HepG2 (cell line): Measurements from ENCODE around the gene TMEM53. TPM values are rescaled to one million over a fixed set of nuclear protein-coding genes. Genes with fewer than 3 reads are reported as not detected.

Experiments
- GABPB1 ChIP-seq: IDR thresholded peaks from 2 replicates; pipeline ENCODE4 v1.6.1; 2016; ENCODE audit warnings: mild to moderate bottlenecking, missing genetic modification reagents, moderate library complexity, missing compliant biosample characterization
- HNRNPK ChIP-seq: fragments of 200-400 bp; formaldehyde crosslinking; IDR thresholded peaks from 2 replicates; pipeline ENCODE4 v1.6.1; 2018; ENCODE audit warnings: low read length, low read depth, moderate library complexity, mild to moderate bottlenecking; ENCODE audit not compliant: poor library complexity, severe bottlenecking
- HOXA3 ChIP-seq: sonication (generic); formaldehyde crosslinking; IDR thresholded peaks from 2 replicates; pipeline ENCODE4 v1.5.0; 2020; ENCODE audit warnings: missing genetic modification reagents
- SIN3A ChIP-seq: IDR thresholded peaks from 2 replicates; pipeline ENCODE4 v1.6.1; 2011; ENCODE audit warnings: low read depth, mild to moderate bottlenecking, control low read depth, low read length, borderline replicate concordance
- TAF1 ChIP-seq: sonication (generic); formaldehyde crosslinking; IDR thresholded peaks from 2 replicates; pipeline ENCODE4 v1.4.0; 2020; ENCODE audit warnings: missing genetic modification reagents
- ZFP36L1 ChIP-seq: sonication (generic); formaldehyde crosslinking; IDR thresholded peaks from 2 replicates; pipeline ENCODE4 v1.8.0; 2022; ENCODE audit warnings: mild to moderate bottlenecking, missing genetic modification reagents, moderate library complexity
- ZIK1 ChIP-seq: sonication (generic); formaldehyde crosslinking; IDR thresholded peaks from 2 replicates; pipeline ENCODE4 v1.5.0; 2020; ENCODE audit warnings: mild to moderate bottlenecking, low read depth, missing genetic modification reagents, borderline replicate concordance
- ZNF720 ChIP-seq: sonication (generic); formaldehyde crosslinking; IDR thresholded peaks from 2 replicates; pipeline ENCODE4 v1.4.0; 2020; ENCODE audit warnings: missing genetic modification reagents
- polyA plus RNA-seq, 8 experiments: library from polyadenylated mRNA; depleted of rRNA in 3 of 8; stranded (reverse) in 7 of 8; unstranded in 1 of 8; fragments of >200 nt; fragmentation: Illumina TruSeq in 4 of 8; extraction: Trizol in 4 of 8; gene quantifications; 2 replicates each; pipeline versions ENCODE4 v1.2.1 to v1.2.3, GENCODE V29; 2011 to 2016; ENCODE audit warnings: low read depth in 4 of 8, missing spikeins in 1 of 8, mixed read lengths in 1 of 8; ENCODE audit not compliant: insufficient read depth in 1 of 8
- total RNA-seq, 5 experiments: library from RNA; depleted of rRNA; stranded (reverse); fragments of >200 nt; fragmentation: Illumina TruSeq; extraction: Trizol; gene quantifications; 2 replicates each; pipeline ENCODE4 v1.2.3, GENCODE V29; 2016; ENCODE audit warnings: low read depth in 1 of 5
- TF ChIP-seq, protein P1 (sequence below): sonication (generic); formaldehyde crosslinking; IDR thresholded peaks from 2 replicates; pipeline ENCODE4 v1.5.0; 2020; ENCODE audit warnings: mild to moderate bottlenecking, missing genetic modification reagents, borderline replicate concordance
- TF ChIP-seq, protein P2 (sequence below): sonication (generic); formaldehyde crosslinking; IDR thresholded peaks from 2 replicates; pipeline ENCODE4 v1.5.0; 2020; ENCODE audit warnings: mild to moderate bottlenecking, missing genetic modification reagents

Gene TMEM53
- total and polyA plus RNA-seq, 2 of the 13 experiments (the other 11 are each of a cell fraction or from before 2014, with no cell fraction given) = 12.6 to 20.2 TPM

DNA sequence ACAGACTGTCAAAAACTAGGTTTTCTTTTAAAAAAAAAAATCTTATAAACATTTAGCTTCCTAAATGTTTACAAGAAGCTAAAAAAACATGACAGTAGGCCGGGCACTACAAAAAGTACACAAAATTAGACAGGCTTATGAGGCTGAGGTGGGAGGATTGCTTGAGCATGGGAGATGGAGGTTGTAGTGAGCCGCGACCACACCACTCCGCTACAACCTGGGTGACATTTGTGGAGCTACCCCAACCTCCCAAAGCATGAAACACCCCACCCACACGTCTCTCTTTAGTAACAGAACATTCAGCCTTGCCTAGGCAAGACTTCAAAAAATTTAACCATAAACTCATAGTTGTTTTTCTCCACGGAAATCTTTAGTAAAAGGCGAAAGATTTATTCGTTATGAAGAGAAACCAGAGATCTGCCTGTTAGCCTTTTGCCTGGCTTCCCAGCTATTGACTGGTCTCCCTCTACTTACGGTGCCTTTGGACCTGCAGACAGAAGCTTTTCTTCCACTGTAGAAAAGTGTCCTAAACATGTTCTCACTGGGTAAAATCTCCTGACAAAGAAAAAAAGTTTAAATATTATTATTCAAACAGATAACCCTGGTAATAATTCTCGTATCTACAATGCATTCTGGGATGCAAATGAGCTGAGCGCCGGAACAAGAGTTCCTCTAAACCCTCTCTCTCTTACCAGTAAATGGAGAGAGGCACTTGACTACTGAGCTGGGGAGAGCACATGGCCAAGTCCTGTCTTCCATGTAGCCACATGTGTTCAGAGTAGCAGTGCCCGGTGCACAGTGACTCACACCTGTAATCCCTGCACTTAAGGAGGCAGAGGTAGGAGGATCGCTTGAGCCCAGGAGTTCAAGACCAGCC, 47.4 kb upstream of the TMEM53 start (continued):
- TF ChIP-seq TAF1 = peak; percentile 49; the same call in 1 of the 2 replicates
- TF ChIP-seq, protein P1, sequence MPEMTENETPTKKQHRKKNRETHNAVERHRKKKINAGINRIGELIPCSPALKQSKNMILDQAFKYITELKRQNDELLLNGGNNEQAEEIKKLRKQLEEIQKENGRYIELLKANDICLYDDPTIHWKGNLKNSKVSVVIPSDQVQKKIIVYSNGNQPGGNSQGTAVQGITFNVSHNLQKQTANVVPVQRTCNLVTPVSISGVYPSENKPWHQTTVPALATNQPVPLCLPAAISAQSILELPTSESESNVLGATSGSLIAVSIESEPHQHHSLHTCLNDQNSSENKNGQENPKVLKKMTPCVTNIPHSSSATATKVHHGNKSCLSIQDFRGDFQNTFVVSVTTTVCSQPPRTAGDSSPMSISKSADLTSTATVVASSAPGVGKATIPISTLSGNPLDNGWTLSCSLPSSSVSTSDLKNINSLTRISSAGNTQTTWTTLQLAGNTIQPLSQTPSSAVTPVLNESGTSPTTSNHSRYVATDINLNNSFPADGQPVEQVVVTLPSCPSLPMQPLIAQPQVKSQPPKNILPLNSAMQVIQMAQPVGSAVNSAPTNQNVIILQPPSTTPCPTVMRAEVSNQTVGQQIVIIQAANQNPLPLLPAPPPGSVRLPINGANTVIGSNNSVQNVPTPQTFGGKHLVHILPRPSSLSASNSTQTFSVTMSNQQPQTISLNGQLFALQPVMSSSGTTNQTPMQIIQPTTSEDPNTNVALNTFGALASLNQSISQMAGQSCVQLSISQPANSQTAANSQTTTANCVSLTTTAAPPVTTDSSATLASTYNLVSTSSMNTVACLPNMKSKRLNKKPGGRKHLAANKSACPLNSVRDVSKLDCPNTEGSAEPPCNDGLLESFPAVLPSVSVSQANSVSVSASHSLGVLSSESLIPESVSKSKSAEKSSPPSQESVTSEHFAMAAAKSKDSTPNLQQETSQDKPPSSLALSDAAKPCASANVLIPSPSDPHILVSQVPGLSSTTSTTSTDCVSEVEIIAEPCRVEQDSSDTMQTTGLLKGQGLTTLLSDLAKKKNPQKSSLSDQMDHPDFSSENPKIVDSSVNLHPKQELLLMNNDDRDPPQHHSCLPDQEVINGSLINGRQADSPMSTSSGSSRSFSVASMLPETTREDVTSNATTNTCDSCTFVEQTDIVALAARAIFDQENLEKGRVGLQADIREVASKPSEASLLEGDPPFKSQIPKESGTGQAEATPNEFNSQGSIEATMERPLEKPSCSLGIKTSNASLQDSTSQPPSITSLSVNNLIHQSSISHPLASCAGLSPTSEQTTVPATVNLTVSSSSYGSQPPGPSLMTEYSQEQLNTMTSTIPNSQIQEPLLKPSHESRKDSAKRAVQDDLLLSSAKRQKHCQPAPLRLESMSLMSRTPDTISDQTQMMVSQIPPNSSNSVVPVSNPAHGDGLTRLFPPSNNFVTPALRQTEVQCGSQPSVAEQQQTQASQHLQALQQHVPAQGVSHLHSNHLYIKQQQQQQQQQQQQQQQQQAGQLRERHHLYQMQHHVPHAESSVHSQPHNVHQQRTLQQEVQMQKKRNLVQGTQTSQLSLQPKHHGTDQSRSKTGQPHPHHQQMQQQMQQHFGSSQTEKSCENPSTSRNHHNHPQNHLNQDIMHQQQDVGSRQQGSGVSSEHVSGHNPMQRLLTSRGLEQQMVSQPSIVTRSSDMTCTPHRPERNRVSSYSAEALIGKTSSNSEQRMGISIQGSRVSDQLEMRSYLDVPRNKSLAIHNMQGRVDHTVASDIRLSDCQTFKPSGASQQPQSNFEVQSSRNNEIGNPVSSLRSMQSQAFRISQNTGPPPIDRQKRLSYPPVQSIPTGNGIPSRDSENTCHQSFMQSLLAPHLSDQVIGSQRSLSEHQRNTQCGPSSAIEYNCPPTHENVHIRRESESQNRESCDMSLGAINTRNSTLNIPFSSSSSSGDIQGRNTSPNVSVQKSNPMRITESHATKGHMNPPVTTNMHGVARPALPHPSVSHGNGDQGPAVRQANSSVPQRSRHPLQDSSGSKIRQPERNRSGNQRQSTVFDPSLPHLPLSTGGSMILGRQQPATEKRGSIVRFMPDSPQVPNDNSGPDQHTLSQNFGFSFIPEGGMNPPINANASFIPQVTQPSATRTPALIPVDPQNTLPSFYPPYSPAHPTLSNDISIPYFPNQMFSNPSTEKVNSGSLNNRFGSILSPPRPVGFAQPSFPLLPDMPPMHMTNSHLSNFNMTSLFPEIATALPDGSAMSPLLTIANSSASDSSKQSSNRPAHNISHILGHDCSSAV = no peak
- no peak; the same call in 1 of the 2 replicates for TF ChIP-seq ZFP36L1
- TF ChIP-seq HOXA3 (CRISPR knock-in tag) = peak; percentile 79
- peak; percentile 75; the same call in 1 of the 2 replicates for TF ChIP-seq ZIK1 (CRISPR knock-in tag)
- TF ChIP-seq GABPB1 (CRISPR knock-in tag) = no peak; the same call in 1 of the 2 replicates
- TF ChIP-seq, protein P2, sequence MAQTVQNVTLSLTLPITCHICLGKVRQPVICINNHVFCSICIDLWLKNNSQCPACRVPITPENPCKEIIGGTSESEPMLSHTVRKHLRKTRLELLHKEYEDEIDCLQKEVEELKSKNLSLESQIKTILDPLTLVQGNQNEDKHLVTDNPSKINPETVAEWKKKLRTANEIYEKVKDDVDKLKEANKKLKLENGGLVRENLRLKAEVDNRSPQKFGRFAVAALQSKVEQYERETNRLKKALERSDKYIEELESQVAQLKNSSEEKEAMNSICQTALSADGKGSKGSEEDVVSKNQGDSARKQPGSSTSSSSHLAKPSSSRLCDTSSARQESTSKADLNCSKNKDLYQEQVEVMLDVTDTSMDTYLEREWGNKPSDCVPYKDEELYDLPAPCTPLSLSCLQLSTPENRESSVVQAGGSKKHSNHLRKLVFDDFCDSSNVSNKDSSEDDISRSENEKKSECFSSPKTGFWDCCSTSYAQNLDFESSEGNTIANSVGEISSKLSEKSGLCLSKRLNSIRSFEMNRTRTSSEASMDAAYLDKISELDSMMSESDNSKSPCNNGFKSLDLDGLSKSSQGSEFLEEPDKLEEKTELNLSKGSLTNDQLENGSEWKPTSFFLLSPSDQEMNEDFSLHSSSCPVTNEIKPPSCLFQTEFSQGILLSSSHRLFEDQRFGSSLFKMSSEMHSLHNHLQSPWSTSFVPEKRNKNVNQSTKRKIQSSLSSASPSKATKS = peak; percentile 86
- TF ChIP-seq ZNF720 (CRISPR knock-in tag) = 0 out of 2 replicates have a peak, but pooled peaks have one; percentile 59
- peak; percentile 98 for TF ChIP-seq SIN3A
- TF ChIP-seq HNRNPK = no peak
